22Rv1 (cell line): ENCODE measurements around the gene POLR1H.

Experiments
- ZFX ChIP-seq: fragments of 450-650 bp; IDR thresholded peaks from 2 replicates; pipeline ENCODE4 v1.6.1; 2017; ENCODE audit warnings: antibody characterized with exemption, borderline replicate concordance
- TF ChIP-seq, protein P1 (sequence below): fragments of 450-650 bp; IDR thresholded peaks from 2 replicates; pipeline ENCODE4 v1.5.1; 2017; ENCODE audit warnings: mild to moderate bottlenecking

DNA sequence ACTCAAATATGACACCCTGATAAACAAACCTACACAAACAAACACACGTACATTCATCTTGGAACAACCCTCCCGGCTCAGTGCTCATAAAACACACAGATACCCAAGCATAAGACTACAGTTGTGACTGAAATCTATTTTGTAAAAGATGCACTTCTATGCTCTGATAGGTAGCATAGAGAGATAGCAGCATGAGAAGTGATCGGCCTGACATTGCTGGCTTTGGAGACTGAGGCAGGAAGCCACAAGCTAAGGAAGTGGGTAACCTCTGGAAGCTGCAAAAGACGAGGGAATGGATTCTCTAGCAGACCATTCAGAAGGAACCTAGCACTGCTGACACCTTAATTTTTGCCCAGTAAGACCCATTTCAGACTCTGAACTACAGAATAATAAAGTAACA lies 16.2 kb downstream of the POLR1H start:
- TF ChIP-seq, protein P1, sequence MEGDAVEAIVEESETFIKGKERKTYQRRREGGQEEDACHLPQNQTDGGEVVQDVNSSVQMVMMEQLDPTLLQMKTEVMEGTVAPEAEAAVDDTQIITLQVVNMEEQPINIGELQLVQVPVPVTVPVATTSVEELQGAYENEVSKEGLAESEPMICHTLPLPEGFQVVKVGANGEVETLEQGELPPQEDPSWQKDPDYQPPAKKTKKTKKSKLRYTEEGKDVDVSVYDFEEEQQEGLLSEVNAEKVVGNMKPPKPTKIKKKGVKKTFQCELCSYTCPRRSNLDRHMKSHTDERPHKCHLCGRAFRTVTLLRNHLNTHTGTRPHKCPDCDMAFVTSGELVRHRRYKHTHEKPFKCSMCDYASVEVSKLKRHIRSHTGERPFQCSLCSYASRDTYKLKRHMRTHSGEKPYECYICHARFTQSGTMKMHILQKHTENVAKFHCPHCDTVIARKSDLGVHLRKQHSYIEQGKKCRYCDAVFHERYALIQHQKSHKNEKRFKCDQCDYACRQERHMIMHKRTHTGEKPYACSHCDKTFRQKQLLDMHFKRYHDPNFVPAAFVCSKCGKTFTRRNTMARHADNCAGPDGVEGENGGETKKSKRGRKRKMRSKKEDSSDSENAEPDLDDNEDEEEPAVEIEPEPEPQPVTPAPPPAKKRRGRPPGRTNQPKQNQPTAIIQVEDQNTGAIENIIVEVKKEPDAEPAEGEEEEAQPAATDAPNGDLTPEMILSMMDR = no peak
- no peak for TF ChIP-seq ZFX
